HG02678 (cell line): ENCODE data around the gene UBE2D2.
"Not testable (repeated sequence)": the region's sequence is repeated elsewhere in the genome, so short reads cannot be mapped to it uniquely, and the experiment has no call there.

ENCODE experiments used
- ATAC-seq: cut with Tn5 transposase; IDR thresholded peaks from one replicate; pipeline ENCODE4 v1.9.1; 2021; ENCODE audit warnings: mild to moderate bottlenecking, moderate library complexity; ENCODE audit not compliant: unreplicated experiment

UBE2D2 gene

DNA sequence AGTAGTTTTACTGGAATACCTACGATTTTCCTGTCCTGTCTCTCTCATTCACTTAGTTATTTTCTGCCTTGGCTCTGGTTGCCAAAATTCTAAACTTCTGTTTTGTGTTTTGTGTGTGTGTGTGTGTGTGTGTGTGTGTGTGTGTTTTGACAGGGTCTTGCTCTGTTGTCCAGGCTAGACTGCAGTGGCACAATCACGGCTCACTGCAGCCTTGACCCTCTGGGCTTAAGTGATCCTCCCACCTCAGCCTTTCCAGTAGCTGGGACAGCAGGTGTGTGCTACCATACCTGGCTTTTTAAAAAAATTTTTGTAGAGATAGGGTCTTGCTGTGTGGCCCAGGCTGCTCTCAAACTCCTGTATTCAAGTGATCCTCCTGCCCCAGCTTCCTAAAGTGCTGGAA is 17.2 kb downstream of the UBE2D2 start:
- ATAC-seq, result no peak

DNA sequence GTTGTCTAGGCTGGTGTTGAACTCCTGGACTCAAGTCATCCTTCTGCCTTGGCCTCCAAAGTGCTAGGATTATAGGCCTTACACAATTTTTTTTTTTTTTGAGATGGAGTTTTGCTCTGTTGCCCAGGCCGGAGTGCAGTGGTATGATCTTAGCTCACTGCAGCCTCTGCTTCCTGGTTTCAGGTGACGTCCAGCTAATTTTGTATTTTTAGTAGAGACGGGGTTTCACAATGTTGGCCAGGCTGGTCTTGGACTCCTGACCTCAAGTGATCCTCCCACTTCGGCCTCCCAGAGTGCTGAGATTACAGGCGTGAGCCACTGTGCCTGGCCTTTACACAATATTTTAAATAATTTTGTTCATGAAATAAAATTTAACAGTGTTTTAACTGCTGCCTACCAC is 21.0 kb downstream of the UBE2D2 start:
- not testable (repeated sequence) for ATAC-seq

DNA sequence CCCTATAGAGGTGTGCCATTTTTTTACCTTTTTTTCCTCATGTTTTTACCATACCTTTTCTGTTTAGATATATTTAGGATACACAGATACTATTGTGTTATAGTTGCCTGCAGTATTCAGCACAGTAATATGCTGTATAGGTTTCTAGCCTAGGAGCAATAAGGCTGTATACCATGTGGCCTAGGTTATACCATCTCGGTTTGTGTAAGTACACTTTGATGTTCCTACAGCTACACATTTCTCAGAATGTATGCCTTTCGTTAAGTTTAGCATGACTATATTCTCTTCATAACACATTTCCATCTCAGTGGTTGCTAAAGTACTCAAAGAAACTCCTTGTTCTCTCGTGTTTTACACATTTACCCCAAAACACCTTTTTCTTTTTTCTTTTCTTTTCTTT is 23.0 kb downstream of the UBE2D2 start:
- ATAC-seq, result no peak

DNA sequence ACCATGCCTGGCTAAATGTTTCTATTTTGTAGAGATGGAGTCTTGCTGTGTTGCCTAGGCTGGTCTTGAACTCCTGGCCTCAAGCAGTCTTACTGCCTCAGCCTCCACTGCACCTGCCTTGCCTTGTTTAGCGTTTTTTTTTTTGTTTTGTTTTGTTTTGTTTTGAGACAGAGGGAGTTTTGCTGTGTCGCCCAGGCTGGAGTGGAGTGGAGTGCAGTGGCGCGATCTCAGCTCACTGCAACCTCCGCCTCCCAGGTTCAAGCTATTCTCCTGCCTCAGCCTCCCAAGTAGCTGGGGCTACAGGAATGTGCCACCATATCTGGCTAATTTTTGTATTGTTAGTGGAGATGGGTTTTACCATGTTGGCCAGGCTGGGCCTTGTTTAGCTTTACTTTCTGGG is 27.0 kb downstream of the UBE2D2 start:
- ATAC-seq, result not testable (repeated sequence)

DNA sequence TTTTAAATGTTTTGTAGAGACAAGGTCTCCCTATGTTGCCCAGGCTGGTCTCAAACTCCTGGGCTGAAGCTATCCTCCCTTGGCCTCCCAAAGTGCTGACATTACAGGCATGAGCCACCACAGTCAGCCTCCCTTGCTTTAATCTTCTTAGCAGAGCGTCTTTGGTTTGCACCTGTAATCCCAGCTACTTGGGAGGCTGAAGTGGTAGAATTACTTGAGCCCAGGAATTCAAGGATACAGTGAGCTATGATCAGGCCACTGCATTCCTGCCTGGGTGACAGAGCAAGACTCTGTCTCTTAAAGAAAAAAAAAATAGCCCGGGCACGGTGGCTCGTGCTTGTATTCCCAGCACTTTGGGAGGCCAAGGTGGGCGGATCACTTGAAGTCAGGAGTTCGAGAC is 27.8 kb downstream of the UBE2D2 start:
- no peak for ATAC-seq

DNA sequence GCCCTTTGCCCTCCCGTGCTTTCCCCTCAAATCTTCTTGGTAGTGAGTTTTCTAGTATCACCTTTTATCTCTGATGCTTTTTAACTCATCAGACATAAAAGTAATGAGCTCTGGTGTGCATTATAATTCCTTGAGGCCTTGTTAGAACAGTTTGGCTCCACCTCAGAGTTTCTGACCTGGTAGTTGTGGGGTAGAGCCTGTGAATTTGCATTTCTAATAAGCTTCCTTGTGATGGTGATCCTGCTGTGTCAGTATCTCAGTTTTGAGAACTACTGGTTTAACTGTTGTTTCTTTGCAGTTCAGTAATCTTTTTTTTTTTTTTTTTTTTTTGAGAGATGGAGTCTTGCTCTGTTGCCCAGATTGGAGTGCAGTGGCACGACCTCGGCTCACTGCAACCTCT is 31.1 kb downstream of the UBE2D2 start:
- no peak for ATAC-seq

DNA sequence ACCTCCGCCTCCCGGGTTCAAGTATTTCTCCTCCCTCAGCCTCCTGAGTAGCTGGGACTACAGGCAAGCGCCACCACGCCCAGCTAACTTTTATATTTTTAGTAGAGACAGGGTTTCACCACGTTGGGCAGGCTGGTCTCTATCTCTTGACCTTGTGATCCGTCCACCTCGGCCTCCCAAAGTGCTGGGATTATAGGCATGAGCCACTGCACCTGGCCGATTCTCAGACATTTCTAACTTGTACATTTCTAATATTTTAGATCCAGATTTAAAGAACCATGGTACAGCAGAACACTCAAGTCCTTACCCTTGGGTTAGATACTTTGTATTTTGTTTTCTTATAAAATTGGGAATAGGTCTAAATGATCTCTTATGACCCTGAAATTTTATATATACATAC is 31.9 kb downstream of the UBE2D2 start:
- ATAC-seq, result not testable (repeated sequence)

DNA sequence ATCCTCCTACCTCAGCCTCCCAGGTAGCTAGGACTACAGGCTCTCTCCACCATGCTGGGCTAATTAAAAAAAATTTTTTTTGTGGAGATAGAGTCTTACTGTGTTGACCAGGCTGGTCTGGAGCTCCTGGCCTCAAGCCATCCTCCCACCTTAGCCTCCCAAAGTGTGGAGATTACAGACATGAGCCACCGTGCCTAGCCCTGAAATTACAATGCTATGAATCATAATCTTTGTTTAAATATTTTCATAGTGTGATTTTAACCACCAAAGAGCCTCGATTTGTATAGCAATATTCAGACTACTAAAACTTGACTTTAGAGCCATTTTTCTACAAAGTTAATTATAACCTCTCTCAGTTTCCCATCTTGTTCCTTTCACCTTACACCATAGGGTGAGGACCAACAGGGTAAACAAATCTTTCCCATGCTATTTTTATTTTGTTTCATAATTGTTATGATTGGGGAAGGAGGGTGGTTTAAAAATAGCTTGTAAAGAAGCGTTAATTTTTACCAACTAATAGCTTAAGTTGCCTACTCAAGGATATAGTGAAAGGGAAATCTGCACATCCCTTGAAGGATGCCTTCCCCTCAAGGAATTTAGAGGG is 32.7 kb downstream of the UBE2D2 start:
- no peak for ATAC-seq

DNA sequence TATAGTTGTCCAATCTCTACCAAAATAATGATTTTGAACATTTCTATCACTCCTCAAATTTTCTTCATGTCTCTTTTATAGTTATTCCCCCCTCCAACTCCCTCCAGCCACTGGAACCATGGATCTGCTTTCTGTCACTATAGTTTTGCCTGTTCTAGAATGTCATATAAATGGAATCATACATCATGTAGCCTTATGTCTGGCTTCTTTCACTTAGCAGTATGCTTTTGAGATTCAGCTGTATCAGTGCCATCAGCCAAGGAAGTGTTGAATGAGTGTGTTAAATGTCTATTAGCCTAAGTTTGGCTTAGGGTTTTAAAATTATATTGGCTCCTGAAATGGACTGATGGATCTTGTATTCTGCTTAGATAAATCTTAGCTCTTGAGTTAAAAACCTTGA is 36.0 kb downstream of the UBE2D2 start:
- ATAC-seq, result no peak

DNA sequence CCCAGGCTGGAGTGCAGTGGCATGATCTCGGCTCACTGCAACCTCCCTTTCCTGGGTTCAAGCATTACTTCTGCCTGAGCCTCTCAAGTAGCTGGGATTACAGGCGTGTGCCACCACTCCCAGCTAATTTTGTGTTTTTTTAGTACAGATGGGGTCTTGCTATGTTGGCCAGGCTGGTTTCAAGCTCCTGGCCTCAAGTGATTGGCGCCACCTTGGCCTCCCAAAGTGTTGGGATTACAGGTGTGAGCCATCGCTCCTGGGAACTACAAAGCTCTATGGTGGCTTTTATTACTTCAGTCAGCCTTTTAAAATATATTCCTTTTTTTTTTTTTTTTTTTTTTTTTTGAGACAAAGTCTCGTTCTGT is 37.4 kb downstream of the UBE2D2 start:
- ATAC-seq, result not testable (repeated sequence)

DNA sequence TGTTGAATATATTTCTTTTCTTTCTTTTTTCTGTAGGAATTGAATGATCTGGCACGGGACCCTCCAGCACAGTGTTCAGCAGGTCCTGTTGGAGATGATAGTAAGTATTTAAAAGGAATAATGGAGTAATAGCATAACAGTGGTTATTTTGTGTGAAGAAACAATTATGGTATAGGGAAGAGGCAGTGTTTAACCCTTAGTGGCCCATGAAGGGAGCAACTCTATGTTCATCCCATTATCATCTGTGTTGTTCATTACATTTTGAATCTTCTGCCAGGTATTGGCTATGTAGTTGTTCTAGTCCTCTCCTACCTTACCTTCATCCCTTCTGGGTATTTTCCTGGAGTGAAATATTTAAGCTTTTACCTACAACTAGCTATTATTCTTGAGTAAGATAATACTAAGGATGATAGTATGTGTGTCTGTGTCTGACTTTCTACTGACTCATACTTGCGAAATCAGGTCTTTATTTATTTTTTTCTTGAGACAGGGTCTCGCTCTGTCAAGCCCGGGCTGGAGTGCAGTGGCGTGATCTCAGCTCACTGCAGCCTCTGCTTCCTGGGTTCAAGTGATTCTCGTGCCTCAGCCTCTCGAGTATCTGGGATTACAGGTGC is 39.3 kb downstream of the UBE2D2 start:
- ATAC-seq, result no peak

DNA sequence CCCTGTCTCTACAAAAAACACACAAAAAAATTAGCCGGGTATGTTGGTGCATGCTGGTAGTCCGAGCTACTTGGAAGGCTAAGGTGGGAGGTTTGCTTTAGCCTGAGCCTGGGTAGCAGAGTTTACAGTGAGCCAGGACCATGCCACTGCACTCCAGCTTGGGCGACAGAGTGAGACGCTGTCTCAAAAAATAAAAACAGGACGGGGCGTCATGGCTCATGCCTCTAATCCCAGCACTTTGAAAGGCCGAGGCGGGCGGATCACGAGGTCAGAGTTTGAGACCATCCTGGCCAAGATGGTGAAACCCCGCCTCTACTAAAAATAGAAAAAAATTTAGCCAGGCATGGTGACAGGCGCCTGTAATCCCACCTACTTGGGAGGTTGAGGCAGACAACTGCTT is 40.3 kb downstream of the UBE2D2 start:
- no peak for ATAC-seq

DNA sequence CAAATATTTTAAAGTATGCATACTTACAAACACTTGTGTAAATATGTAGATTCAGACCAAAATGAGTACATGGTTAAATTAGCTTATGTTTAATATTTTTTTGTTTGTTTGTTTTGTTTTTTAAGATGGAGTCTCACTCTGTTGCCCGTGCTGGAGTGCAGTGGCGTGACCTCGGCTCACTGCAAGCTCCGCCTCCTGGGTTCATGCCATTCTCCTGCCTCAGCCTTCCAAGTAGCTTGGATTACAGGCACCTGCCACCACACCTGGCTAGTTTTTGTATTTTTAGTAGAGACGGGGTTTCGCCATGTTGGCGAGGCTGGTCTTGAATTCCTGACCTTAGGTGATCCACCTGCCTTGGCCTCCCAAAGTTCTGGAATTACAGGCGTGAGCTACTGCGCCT is 40.8 kb downstream of the UBE2D2 start:
- ATAC-seq, result not testable (repeated sequence)

DNA sequence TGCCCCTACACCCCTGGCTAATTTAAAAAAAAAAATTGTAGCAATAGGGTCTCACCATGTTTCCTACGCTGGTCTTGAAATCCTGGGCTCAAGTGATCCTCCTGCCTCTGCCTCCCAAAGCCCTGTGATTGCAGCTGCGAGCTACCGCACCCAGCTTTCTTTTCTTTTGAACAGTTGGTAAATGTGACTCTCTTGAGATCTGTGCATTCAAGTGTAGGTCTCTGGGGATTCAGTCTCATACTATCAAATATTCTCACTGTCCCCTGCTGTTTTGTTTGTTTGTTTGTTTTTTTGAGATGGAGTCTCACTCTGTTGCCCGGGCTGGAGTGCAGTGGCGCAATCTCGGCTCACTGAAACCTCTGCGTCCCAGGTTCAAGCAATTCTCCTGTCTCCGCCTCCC is 44.7 kb downstream of the UBE2D2 start:
- ATAC-seq, result no peak

DNA sequence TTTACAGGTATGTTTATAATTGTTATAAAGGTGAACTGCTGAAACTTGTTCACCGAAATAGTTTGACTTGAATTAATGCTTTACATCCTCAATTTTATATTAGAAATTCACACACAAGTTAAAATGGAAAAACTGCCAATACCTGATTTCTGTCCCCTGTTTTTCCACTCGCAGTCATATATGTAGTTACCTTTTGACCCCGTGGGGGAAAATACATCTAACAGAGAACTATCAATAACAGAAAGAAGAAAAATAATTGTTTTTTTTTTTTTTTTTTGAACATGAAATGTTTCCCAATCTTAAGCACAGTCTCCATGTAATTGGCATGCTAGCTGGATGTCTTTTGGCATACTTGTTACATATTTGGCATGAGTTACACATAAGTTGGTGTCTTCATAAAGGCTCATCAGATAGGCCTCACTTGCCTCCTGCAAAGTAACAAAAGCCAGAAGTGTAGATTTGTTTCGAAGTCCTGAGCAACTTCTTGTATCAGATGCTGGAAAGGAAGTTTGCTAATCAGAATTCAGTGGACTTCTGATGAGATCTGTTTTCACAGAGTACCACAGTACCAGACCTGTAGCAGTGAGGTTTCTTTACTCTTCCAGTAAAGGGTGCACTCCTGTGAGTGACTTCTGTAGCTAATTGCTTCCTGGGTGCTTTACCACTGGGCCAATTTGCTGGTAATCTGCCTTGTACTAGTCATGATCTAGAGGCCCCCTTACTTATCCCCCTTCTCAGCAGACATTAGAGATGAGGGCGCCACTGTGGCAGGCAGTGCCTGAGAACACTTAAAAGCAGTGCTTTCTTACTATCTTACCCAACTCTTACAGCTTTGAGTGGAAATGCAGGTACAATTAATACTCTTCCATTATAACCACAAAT is 50.8 kb downstream of the UBE2D2 start:
- no peak for ATAC-seq

DNA sequence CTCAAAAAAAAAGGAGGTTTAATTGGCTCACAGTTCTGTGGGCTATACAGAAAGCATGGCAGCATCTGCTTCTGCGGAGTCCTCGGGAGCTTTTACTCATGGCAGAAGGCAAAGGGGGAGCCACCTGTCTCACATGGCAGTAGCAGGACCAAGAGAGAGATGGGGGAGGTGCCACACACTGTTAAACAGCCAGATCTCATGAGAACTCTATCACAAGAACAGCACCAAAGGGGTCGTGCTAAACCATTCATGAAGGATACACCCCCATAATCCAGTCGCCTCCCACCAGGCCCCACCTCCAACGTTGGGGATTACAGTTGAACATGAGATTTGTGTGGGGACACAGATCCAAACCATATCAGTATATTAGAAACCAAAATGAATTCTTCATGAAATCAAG is 58.7 kb downstream of the UBE2D2 start:
- ATAC-seq, result no peak

DNA sequence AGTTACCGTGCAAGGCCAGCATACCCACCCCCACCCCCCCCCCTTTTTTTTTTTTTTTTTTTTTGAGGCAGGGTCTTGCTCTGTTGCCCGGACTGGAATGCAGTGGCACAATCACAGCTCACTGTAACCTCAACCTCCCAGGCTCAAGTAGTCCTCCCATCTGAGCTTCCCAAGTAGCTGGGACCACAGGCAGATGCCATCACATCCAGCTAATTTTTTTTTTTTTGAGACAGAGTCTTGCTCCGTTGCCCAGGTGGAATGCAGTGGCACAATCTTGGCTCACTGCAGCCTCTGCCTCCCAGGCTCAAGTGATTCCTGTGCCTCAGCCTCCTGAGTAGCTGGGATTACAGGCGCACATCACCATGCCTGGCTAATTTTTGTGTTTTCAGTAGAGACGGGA is 64.3 kb downstream of the UBE2D2 start:
- not testable (repeated sequence) for ATAC-seq

DNA sequence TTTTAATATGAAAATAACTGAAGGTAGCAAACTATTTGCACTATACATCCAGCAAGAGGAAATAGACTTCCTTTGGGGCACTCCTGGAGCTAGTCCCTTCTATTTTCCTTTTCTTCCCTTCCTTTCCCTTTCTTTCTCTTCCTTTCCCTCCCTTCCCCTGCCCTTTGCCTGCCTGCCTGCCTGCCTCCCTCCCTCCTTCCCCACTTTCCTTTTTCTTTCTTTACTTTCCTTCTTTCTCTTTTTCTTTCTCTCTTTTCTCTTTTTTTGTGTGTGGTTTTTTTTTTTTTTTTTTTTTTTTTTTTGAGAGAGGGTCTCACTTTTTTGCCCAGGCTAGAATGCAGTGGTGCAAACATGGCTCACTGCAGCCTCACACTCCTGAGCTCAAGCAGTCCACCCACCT is 69.7 kb downstream of the UBE2D2 start:
- ATAC-seq, result no peak

DNA sequence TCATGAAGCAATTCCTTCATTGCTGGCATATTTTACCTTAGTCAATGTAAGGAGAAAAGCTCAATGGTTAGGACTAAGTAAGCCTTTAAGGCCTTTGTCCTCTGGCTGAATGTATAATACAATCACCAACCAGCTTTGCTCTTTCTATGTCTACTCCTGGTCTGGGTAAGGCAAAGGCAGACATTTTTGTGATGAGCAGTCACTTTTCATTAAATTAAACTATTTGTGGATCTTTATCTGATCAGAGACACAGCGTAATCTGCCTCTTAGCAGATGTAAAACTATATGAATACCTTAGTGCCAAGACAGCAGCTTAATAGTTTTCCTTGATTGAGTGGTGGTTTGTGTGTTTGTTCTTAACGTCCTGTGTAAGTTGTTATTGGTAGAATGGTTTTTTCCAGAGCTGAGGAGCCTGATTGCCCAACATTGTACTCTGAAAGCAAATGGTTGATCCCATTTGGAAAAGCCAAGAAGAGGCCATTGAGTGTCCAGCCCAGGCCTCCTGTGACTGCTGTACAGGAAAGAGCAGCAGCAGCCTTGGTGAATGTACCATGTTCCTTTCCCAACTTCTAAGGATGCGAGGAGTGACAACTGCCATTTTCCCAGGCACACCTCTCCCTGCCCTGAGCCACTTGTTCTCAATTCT is 70.5 kb downstream of the UBE2D2 start:
- no peak for ATAC-seq

DNA sequence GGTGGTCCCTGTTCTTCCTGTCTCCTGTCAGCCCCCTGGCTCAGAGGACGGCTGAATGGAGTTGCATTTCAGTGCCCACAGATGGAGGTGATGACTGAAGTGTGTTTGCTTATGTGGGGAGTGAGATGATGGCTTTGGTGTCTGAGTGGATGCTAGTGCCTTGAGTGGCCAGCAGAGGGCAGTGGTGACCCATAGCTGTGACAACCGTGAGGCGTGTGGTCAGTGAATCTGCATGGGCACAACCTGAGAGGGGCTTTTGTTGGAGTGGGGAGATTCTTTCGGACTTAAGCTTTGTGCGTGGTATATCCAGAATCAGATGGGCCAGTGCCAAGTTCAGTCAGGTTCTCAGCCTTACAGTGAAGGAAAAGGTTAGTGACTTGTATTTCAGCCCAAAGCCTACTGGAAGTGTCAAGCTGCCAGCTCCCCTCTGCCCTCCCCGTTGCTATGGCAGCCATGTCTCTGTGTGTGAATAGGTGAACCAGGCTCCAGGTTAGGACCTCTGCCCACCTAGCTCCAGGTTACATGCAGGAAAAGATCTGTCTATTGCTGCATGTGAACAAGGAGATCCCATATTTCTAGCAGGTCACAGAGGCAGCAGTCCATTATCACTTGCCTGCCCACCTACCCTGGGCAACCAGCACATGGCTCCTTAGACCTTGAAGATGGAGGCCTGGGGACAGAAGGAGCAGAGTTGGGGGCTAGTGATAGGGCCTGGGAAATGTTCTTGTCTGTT is 72.3 kb downstream of the UBE2D2 start:
- ATAC-seq, result no peak

DNA sequence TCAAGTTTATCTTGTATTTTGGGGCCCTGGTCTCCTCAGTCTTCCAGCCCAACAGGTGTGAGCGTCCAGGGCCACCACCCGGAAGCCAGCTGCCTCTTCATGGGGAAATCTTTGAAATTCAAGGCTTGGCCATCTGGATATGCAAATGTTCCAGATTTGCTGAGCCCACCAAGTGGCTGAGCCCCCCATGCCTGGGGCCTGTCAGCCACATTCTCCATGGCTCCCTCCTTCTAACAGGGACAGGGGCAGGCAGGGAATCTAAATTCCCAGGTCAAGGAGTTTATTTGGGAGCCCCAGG is 72.8 kb downstream of the UBE2D2 start:
- ATAC-seq, result no peak
